WERI-Rb-1 (cell line): Measurements from ENCODE around the gene PHF8.

Experiments used
- DNase-seq: peaks from one replicate; pipeline ENCODE4 v3.0.0-alpha.2; 2020
- H3K27ac ChIP-seq: fragments of 250-450 bp; sonication (Bioruptor Pico); 2 replicates; pipeline ENCODE4 v1.5.1; 2020; ENCODE audit warnings: mild to moderate bottlenecking, moderate library complexity
- H3K27me3 ChIP-seq: fragments of 250-450 bp; sonication (Bioruptor Pico); 2 replicates; pipeline ENCODE4 v1.5.1; 2021; ENCODE audit warnings: mild to moderate bottlenecking, low read depth, moderate library complexity; ENCODE audit not compliant: insufficient read depth, severe bottlenecking
- H3K36me3 ChIP-seq: fragments of 250-450 bp; sonication (Bioruptor Pico); 2 replicates; pipeline ENCODE4 v1.5.1; 2020; ENCODE audit warnings: mild to moderate bottlenecking, moderate library complexity
- H3K4me3 ChIP-seq: 2 replicates; pipeline ENCODE4 v1.5.1; 2011; ENCODE audit warnings: low read depth, mild to moderate bottlenecking, control low read depth, low read length
- H3K9me3 ChIP-seq: fragments of 250-450 bp; sonication (Bioruptor Pico); 2 replicates; pipeline ENCODE4 v1.5.1; 2021; ENCODE audit warnings: mild to moderate bottlenecking, moderate library complexity; ENCODE audit not compliant: severe bottlenecking
- CTCF ChIP-seq: IDR thresholded peaks from 2 replicates; pipeline ENCODE4 v1.5.1; 2011; ENCODE audit warnings: low read depth, mild to moderate bottlenecking, control low read depth, inconsistent platforms, low read length

The PHF8 gene

GRCh38 chrX:54085666-54086065 is 41.4 kb upstream of the PHF8 start:
- no peak overlapping the region for H3K4me3 ChIP-seq

GRCh38 chrX:54076903-54077302 is 32.6 kb upstream of the PHF8 start:
- Histone ChIP-seq H3K27me3 (peaks cover 7% of the 10 kb centered on the region), H3K4me3 (no peak overlapping the region), H3K9me3 (no peaks in the 10 kb centered on the region), H3K27ac (no peak overlapping the region), H3K36me3 (no peaks in the 10 kb centered on the region)
- no peak for TF ChIP-seq CTCF
- no peak for DNase-seq

More at GRCh38 chrX:54085666-54086065, 41.4 kb upstream of the PHF8 start:
- Histone ChIP-seq H3K27ac (no peak overlapping the region), H3K27me3 (no peaks in the 10 kb centered on the region), H3K36me3 (no peaks in the 10 kb centered on the region), H3K9me3 (no peaks in the 10 kb centered on the region)
- no peak for TF ChIP-seq CTCF
- no peak for DNase-seq

GRCh38 chrX:54074826-54075225 is 30.6 kb upstream of the PHF8 start:
- Histone ChIP-seq H3K36me3 (no peaks in the 10 kb centered on the region), H3K27ac (no peak overlapping the region), H3K9me3 (no peaks in the 10 kb centered on the region), H3K27me3 (peaks cover 6% of the 10 kb centered on the region), H3K4me3 (no peak overlapping the region)
- TF ChIP-seq CTCF: no peak
- DNase-seq: no peak

GRCh38 chrX:54067766-54068165 is 23.5 kb upstream of the PHF8 start:
- no peak for DNase-seq

DNA sequence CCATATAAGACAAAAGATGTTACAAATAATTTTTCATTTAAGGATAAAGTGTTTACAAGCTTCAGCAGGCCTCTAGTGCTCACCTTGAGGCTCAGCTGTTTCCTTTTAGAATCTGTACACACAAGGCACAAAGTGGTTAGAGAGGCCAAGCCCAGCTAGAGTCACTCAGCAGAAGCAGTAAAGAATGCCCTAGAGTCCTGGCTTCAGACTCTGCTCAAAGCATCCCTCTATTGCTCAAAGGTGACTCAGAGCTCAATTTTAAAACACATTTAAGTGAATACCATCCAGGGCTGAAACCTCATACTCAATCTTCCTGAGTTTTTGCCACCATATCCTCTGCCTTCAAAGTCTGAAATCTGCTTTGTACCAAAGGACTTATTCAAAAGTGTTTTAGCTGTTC is 22.6 kb upstream of the PHF8 start:
- peaks cover 10% of the 10 kb centered on the region for H3K27me3 ChIP-seq
- TF ChIP-seq CTCF: no peak
- DNase-seq: no peak
- no peak overlapping the region for H3K4me3 ChIP-seq
- no peaks in the 10 kb centered on the region for H3K9me3 ChIP-seq
- no peaks in the 10 kb centered on the region for H3K36me3 ChIP-seq
- no peak overlapping the region for H3K27ac ChIP-seq

More at GRCh38 chrX:54067766-54068165, 23.5 kb upstream of the PHF8 start:
- H3K9me3 ChIP-seq: no peaks in the 10 kb centered on the region
- no peak overlapping the region for H3K27ac ChIP-seq
- no peak for TF ChIP-seq CTCF
- peaks cover 10% of the 10 kb centered on the region for H3K27me3 ChIP-seq
- H3K36me3 ChIP-seq: no peaks in the 10 kb centered on the region
- H3K4me3 ChIP-seq: no peak overlapping the region

DNA sequence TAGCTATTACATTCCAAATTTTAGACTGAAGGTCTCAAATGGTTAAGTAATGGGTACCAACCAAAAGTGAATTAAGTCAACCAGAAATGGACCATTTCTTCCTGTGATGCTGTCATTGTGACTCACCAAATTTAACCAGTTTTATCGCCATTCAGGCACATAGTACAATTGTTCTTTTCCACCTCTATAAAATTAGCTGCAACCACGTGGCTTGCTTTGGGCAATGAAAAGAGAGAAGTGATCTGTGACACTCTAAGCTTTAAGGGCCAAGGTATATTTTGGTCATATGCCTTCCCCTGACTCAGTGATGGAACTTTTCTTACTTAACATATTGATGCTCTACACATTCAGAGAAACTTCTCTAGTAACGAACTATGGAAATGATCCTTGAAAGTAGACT is 20.3 kb upstream of the PHF8 start:
- TF ChIP-seq CTCF: no peak
- no peak overlapping the region for H3K27ac ChIP-seq
- H3K27me3 ChIP-seq: peaks cover 8% of the 10 kb centered on the region
- H3K4me3 ChIP-seq: no peak overlapping the region
- no peaks in the 10 kb centered on the region for H3K36me3 ChIP-seq
- H3K9me3 ChIP-seq: no peaks in the 10 kb centered on the region
- DNase-seq: no peak
